Panc1 (cell line): ENCODE measurements around the gene DAGLA. TPM values are rescaled to one million over a fixed set of nuclear protein-coding genes. Genes with fewer than 3 reads are reported as not detected.

Experiments used
- ATAC-seq: fragments of 200-7000 bp; cut with Tn5 transposase; 2 replicates; pipeline ENCODE4 v1.9.1; 2020; ENCODE audit warnings: mild to moderate bottlenecking, moderate library complexity
- BruUV-seq: library from RNA; stranded (reverse); fragments of 400-500 nt; replicated peaks from 2 replicates; lab custom pipeline; 2021; lab: Mats Ljungman, UMichigan
- CTCF ChIA-PET: fragments of 300-600 bp; sonication (Branson Sonifier 250); formaldehyde crosslinking; loops from one replicate; lab custom pipeline; 2022; ENCODE audit warnings: antibody characterized with exemption; lab: Charles Lee
- POLR2A ChIA-PET: fragments of 300-600 bp; sonication (Branson Sonifier 250); formaldehyde crosslinking; loops from one replicate; lab custom pipeline; 2022; ENCODE audit warnings: antibody characterized with exemption; lab: Charles Lee
- DNase-seq: peaks from one replicate; pipeline ENCODE4 v3.0.0-alpha.2; 2010; ENCODE audit warnings: low read depth, low spot score
- H3K27ac ChIP-seq: 2 replicates; pipeline ENCODE4 v1.5.1; 2011; ENCODE audit warnings: mild to moderate bottlenecking, low read length, inconsistent platforms
- H3K27me3 ChIP-seq: fragments of 200-500 bp; sonication (Bioruptor generic); 2 replicates; pipeline ENCODE4 v1.6.0; 2014; ENCODE audit warnings: low read length, inconsistent platforms; ENCODE audit not compliant: control insufficient read depth, insufficient read depth
- H3K36me3 ChIP-seq: fragments of 200-500 bp; sonication (Bioruptor generic); 2 replicates; pipeline ENCODE4 v1.5.1; 2014; ENCODE audit warnings: inconsistent platforms, mild to moderate bottlenecking, low read length, moderate library complexity; ENCODE audit not compliant: control insufficient read depth, insufficient read depth
- H3K4me1 ChIP-seq: 2 replicates; pipeline ENCODE4 v1.5.1; 2011; ENCODE audit warnings: inconsistent platforms, mild to moderate bottlenecking, low read length, moderate library complexity; ENCODE audit not compliant: control insufficient read depth, insufficient read depth
- H3K4me3 ChIP-seq, 2 experiments: 2 replicates each; pipeline ENCODE4 v1.5.1; 2011 to 2012; ENCODE audit warnings: low read depth in 2 of 2, low read length in 2 of 2, mild to moderate bottlenecking in 2 of 2, inconsistent platforms in 1 of 2, moderate library complexity in 1 of 2
- H3K9me3 ChIP-seq: fragments of 200-500 bp; sonication (Bioruptor generic); 2 replicates; pipeline ENCODE4 v1.5.1; 2014; ENCODE audit warnings: low read depth, mild to moderate bottlenecking, inconsistent platforms, low read length, moderate library complexity; ENCODE audit not compliant: control insufficient read depth, insufficient read depth
- POLR2AphosphoS5 ChIP-seq: IDR thresholded peaks from 2 replicates; pipeline ENCODE4 v1.6.1; 2012; ENCODE audit warnings: mild to moderate bottlenecking, low read depth, low read length, moderate library complexity
- SIN3A ChIP-seq: IDR thresholded peaks from 2 replicates; pipeline ENCODE4 v1.6.1; 2012; ENCODE audit warnings: low read depth, mild to moderate bottlenecking, low read length, moderate library complexity, borderline replicate concordance; ENCODE audit not compliant: insufficient read depth
- TCF7L2 ChIP-seq: IDR thresholded peaks from 2 replicates; pipeline ENCODE4 v1.6.1; 2011; ENCODE audit warnings: mild to moderate bottlenecking, low read depth, low read length, inconsistent platforms
- in situ Hi-C: cut with HindIII; loops from 2 replicates; pipeline ENCODE4 v1.10.0; 2016; ENCODE audit warnings: low sequenced_read_pairs, low pct_unique_long_range_greater_than_20kb
- intact Hi-C: fragments of 100-400 bp; cut with micrococcal nuclease; formaldehyde crosslinking; loops from one replicate; pipeline ENCODE4 v1.10.0; 2022; ENCODE audit not compliant: unreplicated experiment
- total RNA-seq: library from RNA; stranded (reverse); gene quantifications from one replicate; pipeline ENCODE4 v1.2.1, GENCODE V29; 2021; ENCODE audit not compliant: unreplicated experiment
- TF ChIP-seq, protein P1 (sequence below), 2 experiments: IDR thresholded peaks; 2 replicates each; pipeline ENCODE4 v1.6.1; 2011 to 2012; ENCODE audit warnings: low read depth in 2 of 2, control low read depth in 1 of 2, low read length in 1 of 2, mild to moderate bottlenecking in 1 of 2, moderate library complexity in 1 of 2; ENCODE audit not compliant: insufficient read depth in 1 of 2
- TF ChIP-seq, protein P2 (sequence below): fragments of 450-650 bp; IDR thresholded peaks from 2 replicates; pipeline ENCODE4 v1.5.1; 2017; ENCODE audit warnings: mild to moderate bottlenecking

The DAGLA gene
- total RNA-seq, 1 experiment from 2014 or later, result 6.4 TPM

DNA sequence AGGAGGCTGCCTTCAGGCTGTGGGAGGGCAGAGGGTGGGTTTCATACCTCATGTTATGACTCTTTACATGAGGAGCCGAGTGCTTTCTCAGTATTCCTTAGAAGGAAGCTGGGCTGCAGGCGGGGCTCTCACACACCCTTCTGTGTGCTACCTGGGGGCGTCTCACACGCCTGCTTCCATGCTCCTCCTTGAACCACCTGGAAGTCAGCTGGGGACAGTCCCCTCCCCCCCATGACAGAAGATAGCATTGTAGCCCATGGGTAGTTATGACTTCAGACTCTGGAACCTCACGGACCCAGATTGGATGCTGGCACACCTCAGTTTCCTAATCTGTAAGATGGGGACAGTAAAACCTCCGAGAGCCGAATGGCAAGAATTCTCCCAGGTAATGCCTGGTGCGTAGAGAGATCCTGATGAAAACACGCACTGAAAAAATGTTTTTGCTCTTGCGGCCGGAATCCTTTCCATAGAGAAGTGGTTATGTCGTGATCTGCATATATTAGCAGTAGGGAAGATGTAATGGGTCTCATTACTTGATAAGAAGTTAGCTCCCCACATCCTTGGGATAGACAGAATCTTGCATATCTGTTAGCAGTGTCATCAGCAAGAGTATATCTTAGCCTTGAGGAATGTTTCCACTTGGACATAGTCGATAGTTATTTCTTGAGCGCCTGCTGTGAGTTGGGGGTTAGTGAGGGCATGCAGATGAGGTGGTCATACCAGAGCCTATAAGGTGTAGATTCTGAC lies 4.9 kb downstream of the DAGLA start:
- no peak overlapping the region for H3K4me3 ChIP-seq
- CTCF ChIA-PET, result no interaction called here
- no peak overlapping the region for H3K27ac ChIP-seq
- TF ChIP-seq SIN3A (no peak), POLR2AphosphoS5 (no peak)
- no peaks in the 10 kb centered on the region for H3K9me3 ChIP-seq
- no peaks in the 10 kb centered on the region for H3K36me3 ChIP-seq
- intact Hi-C loops (loop anchor here (5.0 kb wide), 1 partner anchor 47 kb away; no protein-coding TSS in a partner anchor), in situ Hi-C loops (no loop called here)
- ATAC-seq (no peak), DNase-seq (no peak)
- POLR2A ChIA-PET, result no interaction called here
- no TSS peak for BruUV-seq
- peaks cover 31% of the 10 kb centered on the region for H3K4me1 ChIP-seq
- no peaks in the 10 kb centered on the region for H3K27me3 ChIP-seq

DNA sequence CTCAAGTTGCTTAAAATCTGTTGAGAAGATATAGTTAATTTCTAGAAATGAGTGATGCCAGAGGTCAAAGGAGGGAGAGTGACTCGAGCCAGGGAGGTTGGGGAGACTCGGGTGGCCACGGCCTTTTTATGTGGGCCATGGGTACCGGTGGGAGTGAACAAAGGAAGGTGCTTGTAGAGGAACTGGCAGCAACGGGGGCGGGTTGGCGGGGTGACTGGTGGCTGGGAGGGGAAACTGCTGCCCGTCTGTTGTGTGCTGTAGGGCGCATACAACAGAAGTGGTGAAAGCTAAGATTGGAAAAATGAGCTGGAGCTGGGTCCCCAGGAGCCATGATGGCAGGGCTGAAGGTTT lies 5.4 kb downstream of the DAGLA start:
- BruUV-seq, result no TSS peak
- Histone ChIP-seq H3K36me3 (no peaks in the 10 kb centered on the region), H3K27ac (no peak overlapping the region), H3K4me3 (no peak overlapping the region), H3K4me1 (peaks cover 31% of the 10 kb centered on the region), H3K9me3 (no peaks in the 10 kb centered on the region), H3K27me3 (no peaks in the 10 kb centered on the region)
- no peak for DNase-seq
- no peak for ATAC-seq
- TF ChIP-seq, protein P1, sequence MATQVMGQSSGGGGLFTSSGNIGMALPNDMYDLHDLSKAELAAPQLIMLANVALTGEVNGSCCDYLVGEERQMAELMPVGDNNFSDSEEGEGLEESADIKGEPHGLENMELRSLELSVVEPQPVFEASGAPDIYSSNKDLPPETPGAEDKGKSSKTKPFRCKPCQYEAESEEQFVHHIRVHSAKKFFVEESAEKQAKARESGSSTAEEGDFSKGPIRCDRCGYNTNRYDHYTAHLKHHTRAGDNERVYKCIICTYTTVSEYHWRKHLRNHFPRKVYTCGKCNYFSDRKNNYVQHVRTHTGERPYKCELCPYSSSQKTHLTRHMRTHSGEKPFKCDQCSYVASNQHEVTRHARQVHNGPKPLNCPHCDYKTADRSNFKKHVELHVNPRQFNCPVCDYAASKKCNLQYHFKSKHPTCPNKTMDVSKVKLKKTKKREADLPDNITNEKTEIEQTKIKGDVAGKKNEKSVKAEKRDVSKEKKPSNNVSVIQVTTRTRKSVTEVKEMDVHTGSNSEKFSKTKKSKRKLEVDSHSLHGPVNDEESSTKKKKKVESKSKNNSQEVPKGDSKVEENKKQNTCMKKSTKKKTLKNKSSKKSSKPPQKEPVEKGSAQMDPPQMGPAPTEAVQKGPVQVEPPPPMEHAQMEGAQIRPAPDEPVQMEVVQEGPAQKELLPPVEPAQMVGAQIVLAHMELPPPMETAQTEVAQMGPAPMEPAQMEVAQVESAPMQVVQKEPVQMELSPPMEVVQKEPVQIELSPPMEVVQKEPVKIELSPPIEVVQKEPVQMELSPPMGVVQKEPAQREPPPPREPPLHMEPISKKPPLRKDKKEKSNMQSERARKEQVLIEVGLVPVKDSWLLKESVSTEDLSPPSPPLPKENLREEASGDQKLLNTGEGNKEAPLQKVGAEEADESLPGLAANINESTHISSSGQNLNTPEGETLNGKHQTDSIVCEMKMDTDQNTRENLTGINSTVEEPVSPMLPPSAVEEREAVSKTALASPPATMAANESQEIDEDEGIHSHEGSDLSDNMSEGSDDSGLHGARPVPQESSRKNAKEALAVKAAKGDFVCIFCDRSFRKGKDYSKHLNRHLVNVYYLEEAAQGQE (IDR thresholded peaks at IDR 0.05; ENCODE audit: insufficient read depth in 1 of 2, low read depth in 2 of 2, low read length in 1 of 2), result no peak
- no peak for TF ChIP-seq TCF7L2
- no peak for TF ChIP-seq SIN3A
- TF ChIP-seq, protein P2, sequence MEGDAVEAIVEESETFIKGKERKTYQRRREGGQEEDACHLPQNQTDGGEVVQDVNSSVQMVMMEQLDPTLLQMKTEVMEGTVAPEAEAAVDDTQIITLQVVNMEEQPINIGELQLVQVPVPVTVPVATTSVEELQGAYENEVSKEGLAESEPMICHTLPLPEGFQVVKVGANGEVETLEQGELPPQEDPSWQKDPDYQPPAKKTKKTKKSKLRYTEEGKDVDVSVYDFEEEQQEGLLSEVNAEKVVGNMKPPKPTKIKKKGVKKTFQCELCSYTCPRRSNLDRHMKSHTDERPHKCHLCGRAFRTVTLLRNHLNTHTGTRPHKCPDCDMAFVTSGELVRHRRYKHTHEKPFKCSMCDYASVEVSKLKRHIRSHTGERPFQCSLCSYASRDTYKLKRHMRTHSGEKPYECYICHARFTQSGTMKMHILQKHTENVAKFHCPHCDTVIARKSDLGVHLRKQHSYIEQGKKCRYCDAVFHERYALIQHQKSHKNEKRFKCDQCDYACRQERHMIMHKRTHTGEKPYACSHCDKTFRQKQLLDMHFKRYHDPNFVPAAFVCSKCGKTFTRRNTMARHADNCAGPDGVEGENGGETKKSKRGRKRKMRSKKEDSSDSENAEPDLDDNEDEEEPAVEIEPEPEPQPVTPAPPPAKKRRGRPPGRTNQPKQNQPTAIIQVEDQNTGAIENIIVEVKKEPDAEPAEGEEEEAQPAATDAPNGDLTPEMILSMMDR, result no peak
- no peak for TF ChIP-seq POLR2AphosphoS5
- CTCF ChIA-PET, result no interaction called here
- intact Hi-C loops (no loop called here), in situ Hi-C loops (no loop called here)
- POLR2A ChIA-PET, result no interaction called here

DNA sequence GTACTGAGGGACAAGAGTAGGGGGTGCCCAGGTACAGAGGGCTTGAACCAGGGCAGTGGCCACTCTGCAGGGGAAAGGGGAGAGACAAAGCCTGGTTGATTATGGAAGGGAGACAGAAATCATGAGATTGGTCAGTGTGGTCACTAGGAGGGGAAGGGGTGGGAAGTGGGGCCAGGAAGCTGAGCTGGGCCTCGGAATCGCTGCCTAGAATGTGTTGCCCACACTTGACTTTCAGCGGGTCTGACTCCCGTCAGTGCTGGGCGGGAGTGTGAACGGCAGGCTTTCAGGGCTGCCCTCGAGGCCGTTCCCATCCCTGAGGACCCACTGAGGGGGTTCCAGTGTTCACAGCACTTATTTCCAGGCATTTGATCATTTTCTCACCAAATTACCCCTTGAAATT lies 5.9 kb downstream of the DAGLA start:
- BruUV-seq, result no TSS peak
- intact Hi-C loops (no loop called here), in situ Hi-C loops (no loop called here)
- DNase-seq (no peak), ATAC-seq (no peak)
- H3K36me3 ChIP-seq, result no peaks in the 10 kb centered on the region
- no peaks in the 10 kb centered on the region for H3K9me3 ChIP-seq
- H3K4me3 ChIP-seq, result no peak overlapping the region
- H3K27me3 ChIP-seq, result no peaks in the 10 kb centered on the region
- H3K27ac ChIP-seq, result no peak overlapping the region
- ChIA-PET CTCF (no interaction called here), POLR2A (no interaction called here)
- no peak for TF ChIP-seq POLR2AphosphoS5
- no peak for TF ChIP-seq TCF7L2
- TF ChIP-seq, protein P1 (IDR thresholded peaks at IDR 0.05; ENCODE audit: insufficient read depth in 1 of 2, low read depth in 2 of 2, low read length in 1 of 2), result no peak
- TF ChIP-seq, protein P2, result no peak
- no peak for TF ChIP-seq SIN3A
- peaks cover 31% of the 10 kb centered on the region for H3K4me1 ChIP-seq
